ENCODE measurements around the gene INPP4B.

The INPP4B gene

DNA sequence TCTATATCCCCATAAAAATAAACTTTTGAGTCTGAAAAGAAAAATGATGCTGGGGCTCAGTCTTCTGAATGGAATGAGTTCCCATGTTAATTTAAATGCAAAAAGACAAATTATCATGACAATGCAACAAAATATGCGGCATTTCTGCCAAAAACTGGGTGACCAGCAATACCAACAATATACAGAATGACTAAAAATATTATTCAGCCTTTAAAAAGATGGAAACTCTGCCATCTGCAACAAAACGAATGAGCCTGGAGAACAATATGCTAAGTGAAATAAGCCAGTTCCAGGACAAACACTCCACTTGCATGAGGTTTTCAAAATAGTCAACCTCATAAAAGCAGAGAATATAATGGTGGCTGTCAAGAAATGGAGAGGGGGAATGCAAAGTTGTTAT, 651.2 kb downstream of the INPP4B start:
- H3K27ac ChIP-seq, result no peak overlapping the region
- TF ChIP-seq, protein P1, sequence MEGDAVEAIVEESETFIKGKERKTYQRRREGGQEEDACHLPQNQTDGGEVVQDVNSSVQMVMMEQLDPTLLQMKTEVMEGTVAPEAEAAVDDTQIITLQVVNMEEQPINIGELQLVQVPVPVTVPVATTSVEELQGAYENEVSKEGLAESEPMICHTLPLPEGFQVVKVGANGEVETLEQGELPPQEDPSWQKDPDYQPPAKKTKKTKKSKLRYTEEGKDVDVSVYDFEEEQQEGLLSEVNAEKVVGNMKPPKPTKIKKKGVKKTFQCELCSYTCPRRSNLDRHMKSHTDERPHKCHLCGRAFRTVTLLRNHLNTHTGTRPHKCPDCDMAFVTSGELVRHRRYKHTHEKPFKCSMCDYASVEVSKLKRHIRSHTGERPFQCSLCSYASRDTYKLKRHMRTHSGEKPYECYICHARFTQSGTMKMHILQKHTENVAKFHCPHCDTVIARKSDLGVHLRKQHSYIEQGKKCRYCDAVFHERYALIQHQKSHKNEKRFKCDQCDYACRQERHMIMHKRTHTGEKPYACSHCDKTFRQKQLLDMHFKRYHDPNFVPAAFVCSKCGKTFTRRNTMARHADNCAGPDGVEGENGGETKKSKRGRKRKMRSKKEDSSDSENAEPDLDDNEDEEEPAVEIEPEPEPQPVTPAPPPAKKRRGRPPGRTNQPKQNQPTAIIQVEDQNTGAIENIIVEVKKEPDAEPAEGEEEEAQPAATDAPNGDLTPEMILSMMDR (conservative IDR thresholded peaks at IDR 0.05), result no peak

DNA sequence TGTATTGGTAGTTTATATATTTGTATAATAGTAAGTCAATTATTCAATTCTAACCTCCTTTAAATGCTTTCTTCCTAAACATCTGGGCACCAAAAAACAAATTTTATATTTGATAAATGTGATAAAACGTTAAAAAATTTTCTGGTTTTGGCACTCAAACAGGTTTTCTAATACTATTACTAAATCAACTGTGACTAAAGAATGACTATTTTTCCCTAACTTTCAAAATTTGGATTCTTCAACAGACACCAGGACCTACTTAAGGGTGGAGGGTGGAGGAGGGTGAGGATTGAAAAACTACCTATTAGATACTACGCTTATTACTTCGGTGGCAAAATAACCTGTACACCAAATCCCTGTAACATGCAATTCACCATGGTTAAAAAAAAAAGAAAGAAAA, 654.2 kb downstream of the INPP4B start:
- H3K27ac ChIP-seq, result no peak overlapping the region

DNA sequence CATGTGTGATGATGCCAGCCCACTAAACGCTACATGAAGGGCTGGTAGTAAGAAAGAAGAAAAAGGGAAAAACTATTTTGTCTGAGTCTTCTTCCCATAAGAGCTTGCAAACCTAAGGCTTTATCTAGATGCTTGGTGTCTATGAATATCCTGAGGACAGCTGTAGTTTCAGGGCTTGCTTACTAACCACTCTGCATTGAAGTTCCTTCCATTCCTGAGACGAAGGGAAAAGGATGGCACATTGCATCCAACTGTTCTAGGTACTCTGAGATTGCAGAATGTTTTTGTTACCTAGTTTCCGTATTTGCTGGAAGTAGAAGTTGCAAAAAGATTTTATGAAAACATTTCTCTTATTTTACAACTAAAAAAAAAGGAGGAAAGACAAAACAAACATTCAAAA, 665.1 kb downstream of the INPP4B start:
- H3K27ac ChIP-seq, result no peak overlapping the region
- TF ChIP-seq, protein P1 (conservative IDR thresholded peaks at IDR 0.05), result no peak

More for the DNA sequence above, 654.2 kb downstream of the INPP4B start:
- TF ChIP-seq, protein P1 (conservative IDR thresholded peaks at IDR 0.05), result no peak

DNA sequence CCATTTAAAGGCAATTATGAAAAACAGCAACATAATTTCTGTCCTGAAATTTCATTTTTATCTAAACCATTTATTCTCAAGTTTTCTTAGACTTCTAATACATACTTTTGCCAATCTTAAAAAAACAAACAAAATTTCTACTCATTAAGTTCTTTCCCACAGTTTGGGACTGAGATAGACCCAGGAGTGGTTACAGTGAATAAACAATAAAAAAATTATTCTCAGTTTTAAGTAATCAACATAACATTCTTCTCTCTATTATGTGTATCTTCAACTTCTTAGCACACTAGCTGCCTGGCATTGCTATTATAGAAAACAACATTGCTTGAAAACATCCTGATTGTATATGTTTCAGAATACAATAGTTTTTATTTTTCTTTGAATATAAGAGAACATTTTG, 676.9 kb downstream of the INPP4B start:
- no peak overlapping the region for H3K27ac ChIP-seq
- TF ChIP-seq, protein P1 (conservative IDR thresholded peaks at IDR 0.05), result no peak

DNA sequence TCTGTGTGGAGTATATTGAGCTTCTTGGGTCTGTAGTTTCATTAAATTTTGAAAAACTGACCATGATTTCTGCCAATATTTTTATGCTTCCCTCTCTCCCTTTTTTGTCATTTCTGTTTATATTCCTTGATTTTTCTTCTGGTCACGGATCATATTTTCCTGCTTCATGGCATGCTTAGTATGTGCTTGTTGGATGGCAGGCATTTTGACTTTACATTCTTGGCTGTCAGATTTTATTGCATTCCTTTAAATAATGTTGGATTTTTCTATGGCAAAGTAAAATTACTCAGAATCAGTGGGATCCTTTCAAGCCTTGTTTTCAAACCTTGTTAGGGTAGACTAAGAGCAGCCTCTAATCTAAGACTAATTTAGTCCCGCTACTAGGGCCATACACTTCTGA, 677.9 kb downstream of the INPP4B start:
- no peak overlapping the region for H3K27ac ChIP-seq
- TF ChIP-seq, protein P1 (conservative IDR thresholded peaks at IDR 0.05), result no peak

DNA sequence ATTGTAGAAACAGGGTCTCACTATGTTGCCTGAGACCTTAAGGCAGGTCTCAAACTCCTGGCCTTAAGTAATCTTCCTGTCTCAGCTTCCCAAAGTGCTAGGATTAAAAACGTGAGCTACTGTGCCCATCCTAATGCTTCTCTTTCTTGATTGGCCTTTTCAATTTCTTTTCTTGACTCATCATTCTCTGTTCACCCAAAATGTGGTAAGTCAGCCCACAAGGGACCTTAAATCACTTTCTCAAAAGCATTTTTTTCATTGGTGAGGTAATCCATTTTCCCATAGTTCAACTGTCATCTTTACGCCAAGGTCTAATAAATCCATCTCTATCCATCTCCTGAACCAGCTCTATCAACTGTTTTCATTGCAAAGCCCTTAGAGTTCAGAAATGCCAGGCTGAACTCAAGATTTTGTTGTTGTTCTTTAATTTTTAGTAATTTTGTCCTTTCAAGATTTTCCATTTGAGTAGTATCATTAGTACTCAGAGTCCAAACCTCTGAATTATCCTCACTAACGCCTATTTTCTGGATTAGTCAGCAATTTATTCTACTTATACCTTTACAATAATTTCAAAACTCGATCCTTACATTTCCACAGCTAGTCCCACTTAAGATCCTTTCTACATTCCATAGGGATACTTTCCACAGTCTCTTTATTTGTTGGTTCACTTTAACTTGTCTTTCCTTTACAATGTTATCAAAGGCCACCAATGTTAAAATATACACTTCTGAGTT, 681.2 kb downstream of the INPP4B start:
- TF ChIP-seq, protein P1 (conservative IDR thresholded peaks at IDR 0.05), result no peak
- H3K27ac ChIP-seq, result no peak overlapping the region

DNA sequence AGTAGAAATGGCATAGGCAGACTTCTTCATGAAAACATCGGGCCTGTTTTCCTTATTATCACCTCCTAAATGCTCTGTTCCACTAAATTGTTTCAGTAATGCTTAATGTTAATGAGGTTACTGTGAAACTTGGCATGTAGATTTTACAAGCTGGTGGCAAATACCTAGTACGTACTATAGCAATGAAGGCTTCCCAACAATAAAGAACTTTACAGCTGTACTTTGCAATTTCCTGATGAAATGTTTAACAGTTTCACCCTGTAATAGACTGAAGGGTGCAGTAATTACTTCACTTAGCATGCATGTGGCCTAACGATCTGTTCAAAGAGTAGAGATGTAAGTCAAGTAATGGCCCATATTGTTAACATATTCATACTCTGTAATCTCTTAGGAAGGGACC, 685.0 kb downstream of the INPP4B start:
- TF ChIP-seq, protein P1 (conservative IDR thresholded peaks at IDR 0.05), result no peak
- no peak overlapping the region for H3K27ac ChIP-seq
